ENCODE data around the gene SLC7A14. TPM values are rescaled to one million over a fixed set of nuclear protein-coding genes. Genes with fewer than 3 reads are reported as not detected.

Gene SLC7A14
- total RNA-seq, 1 donor from 2014 or later, result 0.07 TPM

DNA sequence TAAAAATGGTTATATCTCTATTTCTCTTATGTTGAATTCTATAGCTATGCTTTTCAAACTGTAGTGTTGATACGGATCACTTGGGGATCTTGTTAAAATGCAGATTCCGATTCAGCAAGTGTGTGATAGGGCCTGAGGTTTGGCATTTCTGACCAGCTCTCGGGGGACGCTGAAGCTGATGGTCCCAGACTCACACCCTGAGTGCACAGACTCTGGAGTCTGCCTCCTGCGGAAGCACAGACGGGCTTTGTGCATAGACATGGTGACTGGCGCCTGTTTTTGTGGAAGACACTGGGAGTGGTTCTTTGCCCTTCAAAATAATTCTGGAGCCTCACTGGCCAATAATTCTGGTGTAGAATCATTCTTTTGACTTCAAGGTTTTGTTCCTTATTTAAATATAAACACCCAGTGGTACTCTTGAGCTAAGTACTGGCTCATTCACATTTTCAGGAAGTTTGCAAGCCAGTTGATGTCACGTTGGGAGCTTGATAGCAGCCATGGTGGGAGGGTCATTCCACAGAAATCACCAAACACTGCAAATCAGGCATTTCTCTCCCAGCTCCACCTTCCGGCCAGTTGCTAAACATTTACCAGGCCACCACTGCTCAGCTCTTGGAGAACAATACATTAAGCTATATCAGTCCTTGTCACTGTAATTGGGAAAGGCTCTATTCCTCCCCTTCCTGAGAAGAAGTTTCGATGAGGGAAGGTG is 148.0 kb downstream of the SLC7A14 start:
- H3K4me1 Mint-ChIP-seq, result peaks cover 10% of the 10 kb centered on the region
- no peaks in the 10 kb centered on the region for H3K9me3 Mint-ChIP-seq
- H3K36me3 Mint-ChIP-seq (ENCODE audit: low read depth), result no peaks in the 10 kb centered on the region
- H3K27me3 Mint-ChIP-seq (ENCODE audit: low read depth), result no peaks in the 10 kb centered on the region
- TF ChIP-seq, protein P1, sequence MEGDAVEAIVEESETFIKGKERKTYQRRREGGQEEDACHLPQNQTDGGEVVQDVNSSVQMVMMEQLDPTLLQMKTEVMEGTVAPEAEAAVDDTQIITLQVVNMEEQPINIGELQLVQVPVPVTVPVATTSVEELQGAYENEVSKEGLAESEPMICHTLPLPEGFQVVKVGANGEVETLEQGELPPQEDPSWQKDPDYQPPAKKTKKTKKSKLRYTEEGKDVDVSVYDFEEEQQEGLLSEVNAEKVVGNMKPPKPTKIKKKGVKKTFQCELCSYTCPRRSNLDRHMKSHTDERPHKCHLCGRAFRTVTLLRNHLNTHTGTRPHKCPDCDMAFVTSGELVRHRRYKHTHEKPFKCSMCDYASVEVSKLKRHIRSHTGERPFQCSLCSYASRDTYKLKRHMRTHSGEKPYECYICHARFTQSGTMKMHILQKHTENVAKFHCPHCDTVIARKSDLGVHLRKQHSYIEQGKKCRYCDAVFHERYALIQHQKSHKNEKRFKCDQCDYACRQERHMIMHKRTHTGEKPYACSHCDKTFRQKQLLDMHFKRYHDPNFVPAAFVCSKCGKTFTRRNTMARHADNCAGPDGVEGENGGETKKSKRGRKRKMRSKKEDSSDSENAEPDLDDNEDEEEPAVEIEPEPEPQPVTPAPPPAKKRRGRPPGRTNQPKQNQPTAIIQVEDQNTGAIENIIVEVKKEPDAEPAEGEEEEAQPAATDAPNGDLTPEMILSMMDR (conservative IDR thresholded peaks at IDR 0.05), result no peak
- no peak for DNase-seq (ENCODE audit: low read depth, low spot score)
- no peak overlapping the region for H3K4me3 Mint-ChIP-seq
- no peak overlapping the region for H3K27ac Mint-ChIP-seq (ENCODE audit: unreplicated experiment)

DNA sequence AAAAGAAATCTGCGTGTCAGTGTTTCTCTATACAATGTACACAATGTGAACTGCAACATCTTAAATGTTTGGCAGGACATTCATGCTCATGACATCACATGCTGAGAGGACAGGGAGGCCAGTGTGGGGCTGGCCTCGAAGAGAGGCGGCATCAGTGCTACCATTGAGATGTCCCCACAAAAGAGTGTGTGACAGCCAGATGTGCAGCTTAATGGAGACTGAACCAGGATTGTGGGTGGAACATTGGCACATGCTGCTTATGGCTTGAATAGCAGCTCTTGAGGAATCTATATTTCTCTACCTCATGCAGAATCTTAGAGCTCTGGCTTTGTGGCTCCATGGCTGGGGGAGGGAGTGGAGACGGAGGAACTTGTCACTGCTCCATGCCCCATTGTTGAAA is 148.7 kb downstream of the SLC7A14 start:
- Mint-ChIP-seq H3K4me3 (no peak overlapping the region), H3K27ac (ENCODE audit: unreplicated experiment) (no peak overlapping the region), H3K9me3 (no peaks in the 10 kb centered on the region), H3K27me3 (ENCODE audit: low read depth) (no peaks in the 10 kb centered on the region), H3K4me1 (peaks cover 10% of the 10 kb centered on the region), H3K36me3 (ENCODE audit: low read depth) (no peaks in the 10 kb centered on the region)
- TF ChIP-seq, protein P1 (conservative IDR thresholded peaks at IDR 0.05), result no peak
- DNase-seq (ENCODE audit: low read depth, low spot score), result no peak

DNA sequence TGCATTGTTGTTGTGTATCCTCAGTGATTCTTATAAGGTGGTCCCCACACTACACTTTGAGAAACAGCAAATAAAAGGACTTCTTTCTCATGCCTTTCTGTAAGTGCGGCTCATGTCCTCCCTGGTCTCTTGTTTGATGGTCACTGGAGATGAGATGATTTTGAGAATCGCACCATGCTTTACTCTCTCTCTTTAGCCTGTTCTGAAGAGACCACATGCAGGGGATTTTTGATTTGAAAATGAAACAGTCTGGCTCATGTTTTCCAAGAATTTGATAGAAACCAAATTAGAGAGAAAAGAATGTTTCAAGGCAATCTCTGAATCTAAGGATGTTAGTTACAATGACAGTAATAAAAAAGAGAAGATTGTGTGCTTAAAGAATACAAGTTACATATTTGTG is 149.2 kb downstream of the SLC7A14 start:
- H3K9me3 Mint-ChIP-seq, result no peaks in the 10 kb centered on the region

DNA sequence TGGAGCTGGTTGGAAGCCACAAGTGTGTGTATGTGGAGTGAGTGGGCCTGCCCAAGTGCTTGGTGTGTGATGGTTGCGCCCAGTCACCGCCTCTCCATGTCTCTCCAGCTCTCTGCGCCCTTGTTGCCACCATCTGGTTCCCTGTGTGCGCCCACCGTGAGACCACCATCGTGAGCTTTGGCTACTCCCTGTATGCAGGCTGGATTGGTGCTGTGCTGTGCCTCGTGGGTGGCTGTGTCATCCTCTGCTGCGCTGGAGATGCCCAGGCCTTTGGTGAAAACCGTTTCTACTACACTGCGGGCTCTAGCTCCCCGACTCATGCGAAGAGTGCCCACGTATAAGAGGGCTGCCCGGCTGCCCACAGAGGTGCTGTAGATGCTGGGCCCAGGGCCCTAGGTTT is 153.5 kb downstream of the SLC7A14 start:
- Mint-ChIP-seq H3K9me3 (no peaks in the 10 kb centered on the region), H3K4me1 (peaks cover 26% of the 10 kb centered on the region), H3K36me3 (ENCODE audit: low read depth) (no peaks in the 10 kb centered on the region), H3K27ac (ENCODE audit: unreplicated experiment) (no peak overlapping the region), H3K4me3 (no peak overlapping the region), H3K27me3 (ENCODE audit: low read depth) (no peaks in the 10 kb centered on the region)
- DNase-seq (ENCODE audit: low read depth, low spot score), result no peak
- TF ChIP-seq, protein P1 (conservative IDR thresholded peaks at IDR 0.05), result no peak

More for the DNA sequence above, 149.2 kb downstream of the SLC7A14 start:
- H3K27ac Mint-ChIP-seq (ENCODE audit: unreplicated experiment), result no peak overlapping the region
- DNase-seq (ENCODE audit: low read depth, low spot score), result no peak
- H3K4me3 Mint-ChIP-seq, result no peak overlapping the region
- H3K36me3 Mint-ChIP-seq (ENCODE audit: low read depth), result no peaks in the 10 kb centered on the region
- peaks cover 10% of the 10 kb centered on the region for H3K4me1 Mint-ChIP-seq
- TF ChIP-seq, protein P1 (conservative IDR thresholded peaks at IDR 0.05), result no peak
- H3K27me3 Mint-ChIP-seq (ENCODE audit: low read depth), result no peaks in the 10 kb centered on the region

DNA sequence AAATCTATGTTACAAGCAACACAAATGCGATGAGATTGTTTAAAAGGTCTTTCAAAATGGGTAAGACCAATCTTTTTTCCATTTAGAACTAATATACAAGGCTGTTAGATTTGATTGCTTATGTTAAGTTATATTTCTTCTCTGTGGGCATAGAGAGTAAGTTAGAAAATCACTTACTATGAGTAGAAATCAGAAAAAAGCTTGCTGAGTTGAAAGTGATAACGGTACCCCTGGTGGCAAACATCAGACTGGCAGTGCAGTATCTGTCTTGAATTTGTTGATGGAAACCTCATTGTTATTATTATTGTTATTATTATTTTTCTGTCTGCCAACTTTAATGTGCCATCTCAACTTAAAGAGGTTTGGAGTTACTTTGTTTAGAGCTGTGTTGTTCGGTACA is 154.8 kb downstream of the SLC7A14 start:
- TF ChIP-seq, protein P1 (conservative IDR thresholded peaks at IDR 0.05), result peak; percentile 46
- no peak for DNase-seq (ENCODE audit: low read depth, low spot score)
- Mint-ChIP-seq H3K36me3 (ENCODE audit: low read depth) (no peaks in the 10 kb centered on the region), H3K27ac (ENCODE audit: unreplicated experiment) (no peak overlapping the region), H3K4me1 (peaks cover 26% of the 10 kb centered on the region), H3K4me3 (no peak overlapping the region), H3K27me3 (ENCODE audit: low read depth) (no peaks in the 10 kb centered on the region), H3K9me3 (no peaks in the 10 kb centered on the region)

Data from neural crest cell (in vitro differentiated cells).